ENCODE data around the gene NAT9. TPM values are rescaled to one million over a fixed set of nuclear protein-coding genes. Genes with fewer than 3 reads are reported as not detected.

Gene NAT9
- total RNA-seq, 1 donor from 2014 or later = 50.1 TPM

GRCh38 chr17:74810699-74811485 is 34.7 kb upstream of the NAT9 start:
- Mint-ChIP-seq H3K4me3 (ENCODE audit: unreplicated experiment) (no peak overlapping the region), H3K27ac (ENCODE audit: unreplicated experiment) (no peak overlapping the region), H3K4me1 (ENCODE audit: unreplicated experiment) (peaks cover 6% of the 10 kb centered on the region), H3K9me3 (ENCODE audit: unreplicated experiment) (no peaks in the 10 kb centered on the region), H3K36me3 (ENCODE audit: low read depth, unreplicated experiment) (peaks cover 19% of the 10 kb centered on the region), H3K27me3 (ENCODE audit: unreplicated experiment) (peaks cover 8% of the 10 kb centered on the region)
- DNase-seq (ENCODE audit: low spot score) = no peak
- no peak for TF ChIP-seq CTCF (IDR thresholded peaks at IDR 0.05; ENCODE audit: unreplicated experiment)

- Mint-ChIP-seq H3K9me3 (ENCODE audit: unreplicated experiment) (no peaks in the 10 kb centered on the region), H3K27ac (ENCODE audit: unreplicated experiment) (no peak overlapping the region), H3K4me3 (ENCODE audit: unreplicated experiment) (no peak overlapping the region), H3K36me3 (ENCODE audit: low read depth, unreplicated experiment) (peaks cover 26% of the 10 kb centered on the region), H3K27me3 (ENCODE audit: unreplicated experiment) (peaks cover 9% of the 10 kb centered on the region), H3K4me1 (ENCODE audit: unreplicated experiment) (no peaks in the 10 kb centered on the region)
- no peak for DNase-seq (ENCODE audit: low spot score)
- no peak for TF ChIP-seq CTCF (IDR thresholded peaks at IDR 0.05; ENCODE audit: unreplicated experiment)
These were observed 32.7 kb upstream of the NAT9 start for GRCh38 chr17:74808714-74809430.

- Mint-ChIP-seq H3K36me3 (ENCODE audit: low read depth, unreplicated experiment) (peaks cover 30% of the 10 kb centered on the region), H3K27ac (ENCODE audit: unreplicated experiment) (no peak overlapping the region), H3K9me3 (ENCODE audit: unreplicated experiment) (no peaks in the 10 kb centered on the region), H3K4me1 (ENCODE audit: unreplicated experiment) (no peaks in the 10 kb centered on the region), H3K27me3 (ENCODE audit: unreplicated experiment) (peaks cover 9% of the 10 kb centered on the region), H3K4me3 (ENCODE audit: unreplicated experiment) (no peak overlapping the region)
- no peak for DNase-seq (ENCODE audit: low spot score)
- no peak for TF ChIP-seq CTCF (IDR thresholded peaks at IDR 0.05; ENCODE audit: unreplicated experiment)
These were observed 31.8 kb upstream of the NAT9 start for GRCh38 chr17:74807925-74808324.

- no peak for DNase-seq (ENCODE audit: low spot score)
- Mint-ChIP-seq H3K27me3 (ENCODE audit: unreplicated experiment) (peaks cover 9% of the 10 kb centered on the region), H3K4me3 (ENCODE audit: unreplicated experiment) (no peak overlapping the region), H3K4me1 (ENCODE audit: unreplicated experiment) (no peaks in the 10 kb centered on the region), H3K36me3 (ENCODE audit: low read depth, unreplicated experiment) (peaks cover 30% of the 10 kb centered on the region), H3K27ac (ENCODE audit: unreplicated experiment) (no peak overlapping the region), H3K9me3 (ENCODE audit: unreplicated experiment) (no peaks in the 10 kb centered on the region)
- no peak for TF ChIP-seq CTCF (IDR thresholded peaks at IDR 0.05; ENCODE audit: unreplicated experiment)
These were observed 31.3 kb upstream of the NAT9 start for GRCh38 chr17:74807441-74807840.

GRCh38 chr17:74806334-74806733 is 30.2 kb upstream of the NAT9 start:
- Mint-ChIP-seq H3K9me3 (ENCODE audit: unreplicated experiment) (no peaks in the 10 kb centered on the region), H3K27me3 (ENCODE audit: unreplicated experiment) (peaks cover 9% of the 10 kb centered on the region), H3K36me3 (ENCODE audit: low read depth, unreplicated experiment) (peaks cover 39% of the 10 kb centered on the region), H3K4me3 (ENCODE audit: unreplicated experiment) (no peak overlapping the region), H3K27ac (ENCODE audit: unreplicated experiment) (no peak overlapping the region), H3K4me1 (ENCODE audit: unreplicated experiment) (no peaks in the 10 kb centered on the region)
- TF ChIP-seq CTCF (IDR thresholded peaks at IDR 0.05; ENCODE audit: unreplicated experiment) = no peak
- no peak for DNase-seq (ENCODE audit: low spot score)
